Upper lobe of left lung (tissue), 4 donors: ENCODE results near the gene SPAG16.

Source experiments
- CTCF ChIP-seq, 6 experiments: fragments of 450-650 bp in 4 of 6; fragments of 200-600 bp in 2 of 6; sonication (generic) in 2 of 6; IDR thresholded peaks; one replicate each; pipeline ENCODE4 v1.5.1; 2016 to 2019; ENCODE audit warnings: antibody characterized with exemption in 6 of 6
- EP300 ChIP-seq, 4 donors: sonication (generic); formaldehyde crosslinking; IDR thresholded peaks; one replicate each; pipeline ENCODE4 v1.5.1; 2017; ENCODE audit warnings: antibody characterized with exemption in 4 of 4, control low read depth in 2 of 4
- POLR2A ChIP-seq, 4 donors: fragments of 450-650 bp; IDR thresholded peaks; one replicate each; pipeline ENCODE4 v1.5.1; 2016 to 2017; ENCODE audit warnings: antibody characterized with exemption in 4 of 4, mild to moderate bottlenecking in 2 of 4
- POLR2AphosphoS5 ChIP-seq, 2 donors: sonication (generic); formaldehyde crosslinking; IDR thresholded peaks; one replicate each; pipeline ENCODE4 v1.5.1; 2017; ENCODE audit warnings: antibody characterized with exemption in 2 of 2

- TF ChIP-seq POLR2AphosphoS5 (IDR thresholded peaks at IDR 0.05) (no peak), CTCF (IDR thresholded peaks at IDR 0.05) (no peak), EP300 (IDR thresholded peaks at IDR 0.05) (no peak), POLR2A (IDR thresholded peaks at IDR 0.05) (no peak)
Measured at GRCh38 chr2:213496226-213496625, 212.0 kb downstream of the SPAG16 start.
